ENCODE data around the gene UCHL1.
A peak's percentile ranks its signal among the peaks of the same experiment; 100 is the strongest.

UCHL1 gene

DNA sequence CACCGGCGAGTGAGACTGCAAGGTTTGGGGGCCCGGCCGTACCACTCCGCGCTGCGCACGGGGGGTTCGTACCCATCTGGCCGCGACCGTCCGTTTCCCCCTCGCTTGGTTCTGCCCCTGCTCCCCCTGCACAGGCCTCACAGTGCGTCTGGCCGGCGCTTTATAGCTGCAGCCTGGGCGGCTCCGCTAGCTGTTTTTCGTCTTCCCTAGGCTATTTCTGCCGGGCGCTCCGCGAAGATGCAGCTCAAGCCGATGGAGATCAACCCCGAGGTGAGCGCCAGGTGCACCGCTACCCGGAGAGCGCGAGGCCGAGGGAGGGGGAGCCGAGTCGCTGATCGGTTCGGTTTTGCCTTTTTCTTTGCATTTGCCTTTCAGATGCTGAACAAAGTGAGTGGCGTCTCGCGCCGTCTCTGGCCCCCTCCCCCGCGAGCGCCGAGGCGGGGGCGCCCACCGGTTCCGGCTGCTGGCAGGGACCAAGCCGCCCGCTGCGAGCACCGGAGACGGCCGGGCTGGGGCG, at the start of gene UCHL1:
Gene UCHL1 (plus strand): TSS at position 189 of the 517 bp plus-strand sequence. CDS start 49 bp downstream, at position 238.
- no peak for DNase-seq (ENCODE audit: low read depth)

DNA sequence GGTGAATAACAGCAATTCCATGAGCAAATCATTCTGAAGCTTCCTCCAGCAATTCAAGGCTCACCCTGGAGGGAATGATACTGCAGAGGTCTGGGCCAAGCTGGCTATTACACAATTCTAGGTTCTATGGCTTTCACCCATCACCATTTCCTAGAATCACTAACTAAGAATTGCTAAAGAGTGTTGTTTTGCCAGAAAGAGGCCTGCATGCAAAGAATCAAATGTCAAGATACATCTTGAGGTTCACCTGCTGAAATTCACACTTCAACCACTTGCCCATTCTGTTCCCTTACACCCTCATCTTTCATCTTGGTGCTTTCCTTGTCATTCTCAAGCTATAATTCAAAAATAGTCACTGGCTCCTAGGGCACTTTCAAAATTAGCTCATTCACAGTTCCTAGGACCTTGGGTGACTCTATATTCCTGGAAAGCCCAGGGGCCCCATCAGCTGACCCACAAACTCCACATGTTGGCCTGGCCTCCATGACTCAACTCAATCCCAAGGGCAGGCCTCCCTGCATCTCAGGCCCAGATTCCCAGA, 49.4 kb upstream of the UCHL1 start:
- DNase-seq (ENCODE audit: low read depth) = peak; percentile 22

- no peak for DNase-seq (ENCODE audit: low read depth)
These were observed 47.5 kb upstream of the UCHL1 start for GRCh38 chr4:41209187-41209586.

GRCh38 chr4:41209901-41210300, 46.8 kb upstream of the UCHL1 start:
- DNase-seq (ENCODE audit: low read depth) = no peak

GRCh38 chr4:41211951-41212615, 44.6 kb upstream of the UCHL1 start:
- DNase-seq (ENCODE audit: low read depth) = no peak

GRCh38 chr4:41212616-41213203, 44.0 kb upstream of the UCHL1 start:
- DNase-seq (ENCODE audit: low read depth) = peak; percentile 31

DNA sequence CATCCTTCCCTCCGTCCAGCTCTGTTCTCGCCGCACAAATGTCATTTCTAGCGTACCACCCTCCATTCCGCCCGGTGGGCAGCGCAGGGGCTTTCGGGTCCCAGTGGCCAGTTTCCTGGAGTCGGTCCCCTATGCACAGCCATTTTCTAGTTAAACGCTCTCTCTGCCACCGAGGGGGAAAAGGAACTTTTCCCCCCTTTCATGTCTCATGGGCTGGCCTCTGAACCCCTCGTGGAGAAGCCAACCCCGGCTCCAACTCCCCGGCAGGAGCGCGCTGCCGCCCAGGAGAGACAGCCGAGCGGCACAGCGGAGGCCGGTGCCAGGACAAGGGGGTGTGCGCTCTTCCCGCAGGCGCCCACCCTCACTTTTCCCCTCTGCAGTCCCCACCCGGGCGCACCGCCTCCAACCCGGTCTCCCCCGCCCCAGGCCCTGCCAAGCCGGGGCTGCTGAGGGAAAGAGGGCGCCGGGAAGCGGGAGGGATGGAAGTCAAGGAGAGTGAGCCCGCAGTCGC, 43.0 kb upstream of the UCHL1 start:
- no peak for DNase-seq (ENCODE audit: low read depth)

- DNase-seq (ENCODE audit: low read depth) = peak; percentile 73
These were observed 42.4 kb upstream of the UCHL1 start, which contains the start of gene APBB2 for GRCh38 chr4:41214136-41214824. Gene APBB2 (minus strand): TSS chr4:41214542. CDS start chr4:41033254, 181,288 bp downstream.

DNA sequence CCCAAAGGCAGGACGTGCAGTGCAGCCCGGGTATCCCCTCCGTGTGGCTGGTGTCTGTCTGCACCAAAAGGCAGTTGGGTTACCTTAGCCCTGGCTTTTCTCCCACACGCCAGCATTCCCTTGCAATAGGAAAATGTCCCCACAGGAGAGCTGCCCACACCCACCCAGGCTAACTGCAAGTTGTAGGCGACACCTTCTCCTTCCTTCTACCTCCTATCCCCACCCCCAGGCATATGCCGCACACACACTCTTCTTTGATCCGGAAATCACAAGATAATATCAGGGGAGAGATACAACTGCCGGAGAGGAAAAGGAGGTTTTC, 41.9 kb upstream of the UCHL1 start:
- no peak for DNase-seq (ENCODE audit: low read depth)

DNA sequence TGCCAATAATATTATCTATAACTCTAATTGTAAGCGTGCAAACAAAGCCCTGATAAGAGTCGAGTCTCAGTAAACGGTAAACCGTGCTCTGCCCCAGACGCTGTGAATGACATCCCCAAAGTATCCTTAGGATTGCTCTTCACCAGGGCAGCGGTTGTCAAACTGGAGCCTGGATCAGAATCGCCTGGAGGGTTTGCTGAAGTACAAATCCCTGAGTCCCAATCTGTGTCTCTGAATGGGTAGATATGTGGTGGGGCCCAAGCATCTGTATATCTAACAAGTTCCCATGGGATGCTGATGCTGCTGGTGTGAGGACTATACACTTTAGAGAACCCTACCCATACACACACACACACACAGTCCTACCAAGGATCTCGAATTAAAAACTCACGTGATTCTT, 41.6 kb upstream of the UCHL1 start:
- DNase-seq (ENCODE audit: low read depth) = no peak

- no peak for DNase-seq (ENCODE audit: low read depth)
These were observed 40.8 kb upstream of the UCHL1 start for GRCh38 chr4:41215969-41216293.

GRCh38 chr4:41216294-41217019, 40.3 kb upstream of the UCHL1 start:
- DNase-seq (ENCODE audit: low read depth) = peak; percentile 28

- no peak for DNase-seq (ENCODE audit: low read depth)
These were observed 39.8 kb upstream of the UCHL1 start for GRCh38 chr4:41217020-41217333.

DNA sequence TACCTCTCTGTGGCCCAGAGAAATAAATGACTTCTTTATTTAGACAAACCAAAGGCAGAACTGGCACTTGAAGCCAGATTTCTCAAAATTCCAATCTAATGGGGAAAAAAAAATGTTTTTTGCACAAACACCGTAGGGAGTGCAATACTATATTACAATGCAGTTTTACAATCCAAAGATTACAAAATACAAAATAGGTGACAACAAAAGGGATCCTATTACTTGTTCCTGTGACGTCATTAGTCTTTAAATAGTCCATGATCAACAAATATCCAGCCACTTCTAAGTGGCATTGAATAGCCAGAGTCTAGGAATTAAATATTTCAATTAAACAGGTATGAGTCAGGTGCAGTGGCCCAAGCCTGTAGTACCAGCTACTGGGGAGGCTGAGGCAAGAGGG, 39.4 kb upstream of the UCHL1 start:
- DNase-seq (ENCODE audit: low read depth) = no peak

GRCh38 chr4:41218703-41219102, 38.0 kb upstream of the UCHL1 start:
- no peak for DNase-seq (ENCODE audit: low read depth)

GRCh38 chr4:41219421-41219950, 37.2 kb upstream of the UCHL1 start:
- DNase-seq (ENCODE audit: low read depth) = no peak

GRCh38 chr4:41221850-41222645, 34.7 kb upstream of the UCHL1 start:
- no peak for DNase-seq (ENCODE audit: low read depth)

DNA sequence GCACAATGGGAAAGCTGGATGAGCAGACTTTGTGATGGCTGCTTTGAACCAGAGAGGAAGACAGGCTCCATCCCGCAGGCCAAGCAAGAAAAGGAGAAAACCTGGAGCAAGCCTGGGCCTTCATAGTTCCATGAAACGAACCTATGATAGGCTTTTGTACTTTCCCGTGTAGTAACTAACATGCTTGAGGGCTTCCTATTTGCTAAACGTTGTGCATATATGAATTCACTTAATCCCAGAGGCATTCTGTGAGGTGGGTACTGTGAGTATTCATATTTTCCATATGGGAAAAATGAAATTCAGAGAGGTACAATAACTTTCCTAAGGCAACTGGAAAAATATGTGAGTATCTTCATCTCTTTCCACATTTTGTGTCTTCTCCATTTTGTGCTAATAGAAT, 28.8 kb upstream of the UCHL1 start:
- no peak for DNase-seq (ENCODE audit: low read depth)

GRCh38 chr4:41232406-41232805, 24.3 kb upstream of the UCHL1 start:
- no peak for DNase-seq (ENCODE audit: low read depth)

- no peak for DNase-seq (ENCODE audit: low read depth)
These were observed 23.9 kb upstream of the UCHL1 start for GRCh38 chr4:41232856-41233255.

- no peak for DNase-seq (ENCODE audit: low read depth)
These were observed 20.7 kb upstream of the UCHL1 start for GRCh38 chr4:41236032-41236431.
